HL-60/S4 treated with retinoic acid at 250 ng/mL for 4 days and 3 days (cell line): ENCODE results near the gene ZNF213.

Experiments
- in situ Hi-C: fragments of 300-500 bp; cut with MboI; formaldehyde crosslinking; loops from 2 replicates; pipeline ENCODE4 v1.7.0; 2022; ENCODE audit warnings: low sequenced_read_pairs

Gene ZNF213

DNA sequence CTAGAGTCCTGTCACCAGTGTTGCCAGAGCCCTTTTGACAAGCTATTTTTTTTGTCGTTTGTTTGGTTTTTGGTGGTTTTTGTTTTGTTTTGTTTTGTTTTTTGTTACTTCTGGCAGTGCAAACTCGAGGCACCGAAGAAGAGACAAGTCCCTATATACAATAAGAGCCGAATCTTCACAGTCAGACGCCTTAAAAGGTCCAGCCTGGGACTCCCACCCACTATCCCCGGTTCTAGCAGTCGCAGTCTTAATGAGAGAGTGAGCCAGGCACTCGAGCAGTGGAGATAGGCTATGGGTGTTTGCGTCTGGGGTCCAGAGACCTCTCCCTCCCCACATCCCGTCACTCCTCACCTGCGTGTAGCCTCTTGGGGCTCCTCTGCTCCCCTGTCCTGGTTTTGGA lies 55.0 kb downstream of the ZNF213 start:
- in situ Hi-C loops: no loop called here

DNA sequence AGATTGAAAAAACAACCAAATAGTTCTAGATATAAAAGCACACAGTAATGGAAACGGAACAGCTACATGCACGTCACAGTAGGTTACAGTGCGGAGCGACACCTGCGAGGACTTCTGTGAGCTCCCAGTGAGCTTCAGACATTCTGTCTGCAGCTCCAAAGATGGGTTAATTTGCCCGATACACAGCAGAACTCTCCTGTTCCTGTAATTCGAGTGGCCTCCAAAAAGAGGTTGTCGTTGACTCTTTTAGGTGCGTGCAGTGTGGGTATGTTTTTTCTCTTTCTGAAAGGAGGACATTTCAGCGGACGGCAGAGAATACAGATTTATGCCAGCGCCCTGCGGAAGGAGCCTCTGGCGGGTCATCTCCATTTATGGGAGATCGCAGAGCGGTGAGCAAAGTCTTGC lies 56.1 kb downstream of the ZNF213 start:
- in situ Hi-C loops: no loop called here
